Smooth muscle cell (in vitro differentiated cells): Measurements from ENCODE around the gene GAB1. TPM values are rescaled to one million over a fixed set of nuclear protein-coding genes. Genes with fewer than 3 reads are reported as not detected.
A peak's percentile ranks its signal among the peaks of the same experiment; 100 is the strongest.

ENCODE experiments used
- DNase-seq: peaks from one replicate; lab custom pipeline; 2025; ENCODE audit not compliant: unreplicated experiment; lab: John Stamatoyannopoulos, UW
- H2AFZ ChIP-seq: fragments of 200-600 bp; sonication (generic); 2 replicates; pipeline ENCODE4 v1.6.0; 2016; ENCODE audit warnings: antibody characterized with exemption, low read depth, mild to moderate bottlenecking
- H3F3A ChIP-seq: fragments of 200-600 bp; sonication (generic); 2 replicates; pipeline ENCODE4 v1.6.0; 2017; ENCODE audit warnings: antibody characterized with exemption, low read depth
- H3K27ac ChIP-seq: fragments of 200-600 bp; sonication (generic); 2 replicates; pipeline ENCODE4 v1.5.1; 2016; ENCODE audit warnings: low read depth, mild to moderate bottlenecking
- H3K27me3 ChIP-seq: fragments of 200-600 bp; sonication (generic); 2 replicates; pipeline ENCODE4 v1.6.1; 2016; ENCODE audit warnings: low read depth, mild to moderate bottlenecking
- H3K36me3 ChIP-seq: fragments of 200-600 bp; sonication (generic); 2 replicates; pipeline ENCODE4 v1.5.1; 2016; ENCODE audit warnings: low read depth
- H3K4me1 ChIP-seq: fragments of 200-600 bp; sonication (generic); 2 replicates; pipeline ENCODE4 v1.5.1; 2016; ENCODE audit warnings: low read depth
- H3K4me2 ChIP-seq: fragments of 200-600 bp; sonication (generic); 2 replicates; pipeline ENCODE4 v1.6.0; 2016; ENCODE audit warnings: mild to moderate bottlenecking
- H3K4me3 ChIP-seq: fragments of 200-600 bp; sonication (generic); 2 replicates; pipeline ENCODE4 v1.5.1; 2016; ENCODE audit warnings: mild to moderate bottlenecking
- H3K79me2 ChIP-seq: fragments of 200-600 bp; sonication (generic); 2 replicates; pipeline ENCODE4 v1.6.0; 2016; ENCODE audit warnings: low read depth, mild to moderate bottlenecking
- H3K9ac ChIP-seq: fragments of 200-600 bp; sonication (generic); 2 replicates; pipeline ENCODE4 v1.6.0; 2016; ENCODE audit warnings: low read depth
- H3K9me3 ChIP-seq: fragments of 200-600 bp; sonication (generic); replicated peaks from 2 replicates; pipeline ENCODE4 v1.5.1; 2016; ENCODE audit warnings: low read depth
- H4K20me1 ChIP-seq: fragments of 200-600 bp; sonication (generic); 2 replicates; pipeline ENCODE4 v1.6.0; 2016; ENCODE audit warnings: low read depth
- CTCF ChIP-seq: fragments of 200-600 bp; sonication (generic); IDR thresholded peaks from 2 replicates; pipeline ENCODE4 v1.5.1; 2017; ENCODE audit warnings: borderline replicate concordance, mild to moderate bottlenecking, antibody characterized with exemption; ENCODE audit not compliant: insufficient read depth, poor library complexity, severe bottlenecking
- WGBS: methylation state at CpG from one replicate; pipeline ENCODE4 v1.1.7; 2016; ENCODE audit warnings: low lambda C conversion rate; 5-methylcytosine and 5-hydroxymethylcytosine counted together
- polyA plus RNA-seq: library from polyadenylated mRNA; unstranded; fragments of >200 nt; fragmentation: Nextera tagmentation; extraction: Ambion mirVana; gene quantifications from 2 replicates; pipeline ENCODE4 v1.2.1, GENCODE V29; 2016
- total RNA-seq: library from RNA; depleted of rRNA; stranded (reverse); fragments of >200 nt; gene quantifications from 2 replicates; pipeline ENCODE4 v1.2.3, GENCODE V29; 2014

Gene GAB1
- total RNA-seq (17.5 and 22.5 TPM in 2 replicates), polyA plus RNA-seq (0.50 and 3.0 TPM in 2 replicates)

DNA sequence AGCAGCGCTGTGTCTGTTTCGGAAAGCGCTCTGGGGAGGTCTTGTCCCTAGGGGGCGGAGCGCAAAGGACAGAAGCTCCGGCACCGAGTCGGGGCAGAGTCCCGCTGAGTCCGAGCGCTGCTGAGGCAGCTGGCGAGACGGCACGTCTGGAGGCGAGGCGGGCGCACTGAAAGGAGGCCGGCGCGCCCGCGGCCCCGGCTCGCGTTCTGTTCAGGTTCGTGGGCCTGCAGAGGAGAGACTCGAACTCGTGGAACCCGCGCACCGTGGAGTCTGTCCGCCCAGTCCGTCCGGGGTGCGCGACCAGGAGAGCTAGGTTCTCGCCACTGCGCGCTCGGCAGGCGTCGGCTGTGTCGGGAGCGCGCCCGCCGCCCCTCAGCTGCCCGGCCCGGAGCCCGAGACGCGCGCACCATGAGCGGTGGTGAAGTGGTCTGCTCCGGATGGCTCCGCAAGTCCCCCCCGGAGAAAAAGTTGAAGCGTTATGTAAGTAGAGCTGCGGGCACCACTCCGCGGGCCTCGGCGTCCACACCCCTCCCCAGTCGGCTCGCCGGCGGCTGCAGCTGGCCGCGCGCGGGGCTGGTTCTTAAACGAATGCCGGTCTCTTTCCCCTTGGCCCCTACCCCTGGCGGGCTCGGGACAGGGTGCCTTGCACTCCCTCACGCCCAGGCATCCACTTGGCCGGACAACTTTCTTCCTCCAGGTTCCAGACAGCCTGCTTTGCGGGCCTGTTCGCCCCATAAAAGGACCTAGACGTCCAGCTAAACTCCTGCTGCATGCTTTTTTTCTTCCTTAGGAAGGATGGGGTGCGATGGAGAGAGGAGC is at the start of gene GAB1:
Gene GAB1 (plus strand): TSS at position 96 of the 819 bp plus-strand sequence. CDS start 313 bp downstream, at position 409.
- WGBS, result under 1% methylated on average over 73 of the region's 81 CpGs
- peak; percentile 15 for TF ChIP-seq CTCF
- Histone ChIP-seq H3K9me3 (no peaks in the 10 kb centered on the region), H3K9ac (peak within 1 kb of the TSS; percentile 68), H3K27me3 (no peaks in the 10 kb centered on the region), H3K79me2 (peaks cover 45% of the 10 kb centered on the region), H2AFZ (peak within 1 kb of the TSS; percentile 97), H3K4me1 (peaks cover 9% of the 10 kb centered on the region), H3K4me2 (peak within 1 kb of the TSS; percentile 92), H3F3A (no peaks in the 10 kb centered on the region), H3K27ac (peak within 1 kb of the TSS; percentile 84), H3K4me3 (peak within 1 kb of the TSS; percentile 96), H4K20me1 (peaks cover 48% of the 10 kb centered on the region), H3K36me3 (no peaks in the 10 kb centered on the region)
- peak; percentile 54 for DNase-seq

- 69% methylated on average over 3 of the region's 3 CpGs for WGBS
- Histone ChIP-seq H3K4me3 (no peak overlapping the region), H2AFZ (peak overlapping the region; percentile 76)
Measured at GRCh38 chr4:143287572-143287923, 49.1 kb upstream of the GAB1 start.

GRCh38 chr4:143288171-143288570 is 48.5 kb upstream of the GAB1 start:
- DNase-seq, result no peak
- Histone ChIP-seq H3K4me1 (peaks cover 14% of the 10 kb centered on the region), H3K9me3 (no peaks in the 10 kb centered on the region), H3K9ac (no peak overlapping the region), H3K4me2 (no peak overlapping the region), H3K27ac (no peak overlapping the region), H2AFZ (no peak overlapping the region), H3K36me3 (no peaks in the 10 kb centered on the region), H3F3A (peaks cover 13% of the 10 kb centered on the region), H3K27me3 (no peaks in the 10 kb centered on the region), H4K20me1 (no peaks in the 10 kb centered on the region), H3K79me2 (no peaks in the 10 kb centered on the region), H3K4me3 (no peak overlapping the region)
- no peak for TF ChIP-seq CTCF
- WGBS, result 89% methylated on average over 4 of the region's 4 CpGs

More at GRCh38 chr4:143287572-143287923, 49.1 kb upstream of the GAB1 start:
- Histone ChIP-seq H4K20me1 (no peaks in the 10 kb centered on the region), H3K9ac (no peak overlapping the region), H3K4me1 (peaks cover 14% of the 10 kb centered on the region), H3F3A (peaks cover 13% of the 10 kb centered on the region), H3K36me3 (no peaks in the 10 kb centered on the region), H3K79me2 (no peaks in the 10 kb centered on the region), H3K27ac (peak overlapping the region; percentile 84), H3K9me3 (no peaks in the 10 kb centered on the region), H3K27me3 (no peaks in the 10 kb centered on the region), H3K4me2 (peak overlapping the region; percentile 77)
- no peak for TF ChIP-seq CTCF
- DNase-seq, result no peak

DNA sequence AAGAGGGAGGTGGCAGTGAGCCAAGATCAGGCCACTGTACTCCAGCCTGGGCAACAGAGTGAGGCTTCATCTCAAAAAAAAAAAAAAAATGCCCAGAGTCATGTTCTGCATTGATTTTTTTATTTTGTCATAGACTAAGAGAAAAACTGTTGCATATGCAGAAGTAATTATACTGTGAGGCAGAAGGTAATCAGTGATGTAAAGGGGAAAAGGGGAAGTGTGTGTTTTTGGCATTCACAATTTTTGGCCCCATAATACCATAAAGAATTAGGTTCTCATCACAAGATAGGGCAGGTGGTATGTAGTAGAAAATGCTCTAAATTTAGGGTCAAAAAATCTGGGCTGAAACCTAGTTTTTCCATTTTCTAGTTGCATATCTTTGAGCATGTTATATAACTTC is 47.3 kb upstream of the GAB1 start:
- peaks cover 13% of the 10 kb centered on the region for H3F3A ChIP-seq
- H3K4me3 ChIP-seq, result no peak overlapping the region
- H3K9me3 ChIP-seq, result no peaks in the 10 kb centered on the region
- H3K4me2 ChIP-seq, result no peak overlapping the region
- peaks cover 14% of the 10 kb centered on the region for H3K4me1 ChIP-seq
- H3K79me2 ChIP-seq, result no peaks in the 10 kb centered on the region
- no peaks in the 10 kb centered on the region for H3K27me3 ChIP-seq
- no peak overlapping the region for H3K9ac ChIP-seq
- no peaks in the 10 kb centered on the region for H3K36me3 ChIP-seq
- no peak overlapping the region for H2AFZ ChIP-seq
- H4K20me1 ChIP-seq, result no peaks in the 10 kb centered on the region
- TF ChIP-seq CTCF, result no peak
- H3K27ac ChIP-seq, result no peak overlapping the region
- no peak for DNase-seq
